Omental fat pad (tissue), 4 donors: ENCODE measurements around the gene MAPT. TPM values are rescaled to one million over a fixed set of nuclear protein-coding genes. Genes with fewer than 3 reads are reported as not detected.

ENCODE experiments used
- ATAC-seq: fragments of 150-250 bp; one replicate; pipeline ENCODE4 v1.9.1; 2016; ENCODE audit warnings: mild to moderate bottlenecking, moderate library complexity; ENCODE audit not compliant: low FRiP score
- DNase-seq: peaks from one replicate; pipeline ENCODE4 v3.0.0-alpha.2; 2019; ENCODE audit warnings: low spot score
- CTCF ChIP-seq, 3 donors: fragments of 450-650 bp; IDR thresholded peaks; one replicate each; pipeline ENCODE4 v1.5.1; 2016 to 2017; ENCODE audit warnings: antibody characterized with exemption in 3 of 3, mild to moderate bottlenecking in 3 of 3, moderate library complexity in 2 of 3
- total RNA-seq, 4 donors: library from RNA; depleted of rRNA; stranded (reverse); fragments of >200 nt; gene quantifications; one replicate each; pipeline ENCODE4 v1.1.0, GENCODE V29; 2016

The MAPT gene
- total RNA-seq, 4 donors from 2014 or later = 4.3 to 18.2 (median 6.4) TPM

GRCh38 chr17:45997624-45998023 is 103.3 kb downstream of the MAPT start:
- TF ChIP-seq CTCF (IDR thresholded peaks at IDR 0.05) = no peak
- DNase-seq (no peak), ATAC-seq (no peak)

- ATAC-seq (no peak), DNase-seq (no peak)
- TF ChIP-seq CTCF (IDR thresholded peaks at IDR 0.05) = no peak
Observed at GRCh38 chr17:45998987-45999899, 104.9 kb downstream of the MAPT start, which contains the start of gene STH. STH (plus strand) TSS chr17:45999250; CDS start chr17:45999280, 30 bp downstream.

GRCh38 chr17:45999900-46000290 is 105.5 kb downstream of the MAPT start:
- ATAC-seq = no peak
- TF ChIP-seq CTCF (IDR thresholded peaks at IDR 0.05) = no peak

DNA sequence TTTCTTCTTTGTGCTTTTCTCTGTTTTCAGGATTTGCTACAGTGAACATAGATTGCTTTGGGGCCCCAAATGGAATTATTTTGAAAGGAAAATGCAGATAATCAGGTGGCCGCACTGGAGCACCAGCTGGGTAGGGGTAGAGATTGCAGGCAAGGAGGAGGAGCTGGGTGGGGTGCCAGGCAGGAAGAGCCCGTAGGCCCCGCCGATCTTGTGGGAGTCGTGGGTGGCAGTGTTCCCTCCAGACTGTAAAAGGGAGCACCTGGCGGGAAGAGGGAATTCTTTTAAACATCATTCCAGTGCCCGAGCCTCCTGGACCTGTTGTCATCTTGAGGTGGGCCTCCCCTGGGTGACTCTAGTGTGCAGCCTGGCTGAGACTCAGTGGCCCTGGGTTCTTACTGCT is 105.9 kb downstream of the MAPT start:
- TF ChIP-seq CTCF (IDR thresholded peaks at IDR 0.05) = no peak
- DNase-seq (no peak), ATAC-seq (no peak)

More at GRCh38 chr17:45999900-46000290, 105.5 kb downstream of the MAPT start:
- no peak for DNase-seq

DNA sequence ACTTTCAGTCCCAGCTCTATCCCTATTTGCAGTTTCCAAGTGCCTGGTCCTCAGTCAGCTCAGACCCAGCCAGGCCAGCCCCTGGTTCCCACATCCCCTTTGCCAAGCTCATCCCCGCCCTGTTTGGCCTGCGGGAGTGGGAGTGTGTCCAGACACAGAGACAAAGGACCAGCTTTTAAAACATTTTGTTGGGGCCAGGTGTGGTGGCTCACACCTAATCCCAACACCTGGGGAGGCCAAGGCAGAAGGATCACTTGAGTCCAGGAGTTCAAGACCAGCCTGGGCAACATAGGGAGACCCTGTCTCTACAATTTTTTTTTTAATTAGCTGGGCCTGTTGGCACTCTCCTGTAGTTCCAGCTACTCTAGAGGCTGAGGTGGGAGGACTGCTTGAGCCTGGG is 106.4 kb downstream of the MAPT start:
- TF ChIP-seq CTCF (IDR thresholded peaks at IDR 0.05) = no peak
- DNase-seq = no peak
- no peak for ATAC-seq

DNA sequence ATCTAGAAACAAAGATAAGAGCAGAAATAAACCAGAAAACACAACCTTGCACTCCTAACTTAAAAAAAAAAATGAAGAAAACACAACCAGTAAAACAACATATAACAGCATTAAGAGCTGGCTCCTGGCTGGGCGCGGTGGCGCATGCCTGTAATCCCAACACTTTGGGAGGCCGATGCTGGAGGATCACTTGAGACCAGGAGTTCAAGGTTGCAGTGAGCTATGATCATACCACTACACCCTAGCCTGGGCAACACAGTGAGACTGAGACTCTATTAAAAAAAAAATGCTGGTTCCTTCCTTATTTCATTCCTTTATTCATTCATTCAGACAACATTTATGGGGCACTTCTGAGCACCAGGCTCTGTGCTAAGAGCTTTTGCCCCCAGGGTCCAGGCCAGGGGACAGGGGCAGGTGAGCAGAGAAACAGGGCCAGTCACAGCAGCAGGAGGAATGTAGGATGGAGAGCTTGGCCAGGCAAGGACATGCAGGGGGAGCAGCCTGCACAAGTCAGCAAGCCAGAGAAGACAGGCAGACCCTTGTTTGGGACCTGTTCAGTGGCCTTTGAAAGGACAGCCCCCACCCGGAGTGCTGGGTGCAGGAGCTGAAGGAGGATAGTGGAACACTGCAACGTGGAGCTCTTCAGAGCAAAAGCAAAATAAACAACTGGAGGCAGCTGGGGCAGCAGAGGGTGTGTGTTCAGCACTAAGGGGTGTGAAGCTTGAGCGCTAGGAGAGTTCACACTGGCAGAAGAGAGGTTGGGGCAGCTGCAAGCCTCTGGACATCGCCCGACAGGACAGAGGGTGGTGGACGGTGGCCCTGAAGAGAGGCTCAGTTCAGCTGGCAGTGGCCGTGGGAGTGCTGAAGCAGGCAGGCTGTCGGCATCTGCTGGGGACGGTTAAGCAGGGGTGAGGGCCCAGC is 107.3 kb downstream of the MAPT start:
- ATAC-seq = no peak

More for the DNA sequence above, 107.3 kb downstream of the MAPT start:
- no peak for TF ChIP-seq CTCF (IDR thresholded peaks at IDR 0.05)
- no peak for DNase-seq
